WTC11 (cell line): ENCODE data around the gene SRPK1. TPM values are rescaled to one million over a fixed set of nuclear protein-coding genes. Genes with fewer than 3 reads are reported as not detected.
A peak's percentile ranks its signal among the peaks of the same experiment; 100 is the strongest.

Source experiments
- ATAC-seq: fragments of 200-7000 bp; cut with Tn5 transposase; 2 replicates; pipeline ENCODE4 v1.10.0; 2021; ENCODE audit warnings: mild to moderate bottlenecking, moderate library complexity
- CTCF ChIA-PET: fragments of 300-600 bp; sonication (Branson Sonifier 250); formaldehyde crosslinking; loops from one replicate; lab custom pipeline; 2021; ENCODE audit warnings: antibody characterized with exemption; lab: Charles Lee
- POLR2A ChIA-PET: fragments of 350-600 bp; sonication (Branson Sonifier 250); formaldehyde crosslinking; loops from one replicate; lab custom pipeline; 2021; ENCODE audit warnings: antibody characterized with exemption; lab: Charles Lee
- DNase-seq: peaks from one replicate; pipeline ENCODE4 v3.0.0; 2021; ENCODE audit warnings: low spot score
- H3K27ac Mint-ChIP-seq: 2 replicates; pipeline ENCODE4 v1.8.0; 2021; ENCODE audit warnings: mixed read lengths
- H3K27me3 Mint-ChIP-seq: 2 replicates; pipeline ENCODE4 v1.8.0; 2021; ENCODE audit warnings: low read depth, mild to moderate bottlenecking, moderate library complexity, mixed read lengths
- H3K36me3 Mint-ChIP-seq: 2 replicates; pipeline ENCODE4 v1.8.0; 2021; ENCODE audit warnings: mixed read lengths
- H3K4me1 Mint-ChIP-seq: 2 replicates; pipeline ENCODE4 v1.8.0; 2022; ENCODE audit warnings: mixed read lengths
- H3K4me3 Mint-ChIP-seq: 2 replicates; pipeline ENCODE4 v1.8.0; 2021; ENCODE audit warnings: mild to moderate bottlenecking, moderate library complexity, mixed read lengths
- H3K9me3 Mint-ChIP-seq: 2 replicates; pipeline ENCODE4 v1.8.0; 2021; ENCODE audit warnings: mixed read lengths
- ATF1 ChIP-seq: sonication (generic); formaldehyde crosslinking; IDR thresholded peaks from 2 replicates; pipeline ENCODE4 v1.8.1; 2023; ENCODE audit warnings: mild to moderate bottlenecking, moderate library complexity, missing genetic modification reagents
- FOXP1 ChIP-seq: sonication (generic); formaldehyde crosslinking; IDR thresholded peaks from 2 replicates; pipeline ENCODE4 v1.8.0; 2022; ENCODE audit warnings: missing genetic modification reagents, mild to moderate bottlenecking, moderate library complexity, borderline replicate concordance
- MXD4 ChIP-seq: fragments of 250-450 bp; sonication (Bioruptor Pico); IDR thresholded peaks from 2 replicates; pipeline ENCODE4 v1.8.0; 2021; ENCODE audit warnings: mild to moderate bottlenecking, moderate library complexity, borderline replicate concordance
- NR3C1 ChIP-seq: sonication (generic); formaldehyde crosslinking; conservative IDR thresholded peaks from 2 replicates; pipeline ENCODE4 v1.8.1; 2023; ENCODE audit warnings: low read depth, mild to moderate bottlenecking, missing genetic modification reagents
- RORB ChIP-seq: fragments of 250-450 bp; sonication (Bioruptor Pico); IDR thresholded peaks from 2 replicates; pipeline ENCODE4 v1.9.0; 2021; ENCODE audit warnings: mild to moderate bottlenecking
- SMAD4 ChIP-seq: sonication (generic); formaldehyde crosslinking; IDR thresholded peaks from 2 replicates; pipeline ENCODE4 v1.8.0; 2022; ENCODE audit warnings: mild to moderate bottlenecking, missing genetic modification reagents
- TEAD4 ChIP-seq: sonication (generic); formaldehyde crosslinking; IDR thresholded peaks from 2 replicates; pipeline ENCODE4 v1.8.0; 2022; ENCODE audit warnings: mild to moderate bottlenecking, missing genetic modification reagents
- ZNF121 ChIP-seq: sonication (generic); formaldehyde crosslinking; IDR thresholded peaks from 2 replicates; pipeline ENCODE4 v1.8.0; 2023; ENCODE audit warnings: missing genetic modification reagents
- ZNF138 ChIP-seq: sonication (generic); formaldehyde crosslinking; conservative IDR thresholded peaks from 2 replicates; pipeline ENCODE4 v1.8.1; 2022; ENCODE audit warnings: mild to moderate bottlenecking, moderate library complexity, missing genetic modification reagents
- ZNF263 ChIP-seq: sonication (generic); formaldehyde crosslinking; IDR thresholded peaks from 2 replicates; pipeline ENCODE4 v1.8.1; 2022; ENCODE audit warnings: low read depth, mild to moderate bottlenecking, moderate library complexity, missing genetic modification reagents
- ZNF396 ChIP-seq: fragments of 250-450 bp; sonication (Bioruptor Pico); IDR thresholded peaks from 2 replicates; pipeline ENCODE4 v1.8.0; 2021; ENCODE audit warnings: mild to moderate bottlenecking, moderate library complexity, borderline replicate concordance
- ZNF423 ChIP-seq: fragments of 250-450 bp; sonication (Bioruptor Pico); IDR thresholded peaks from 2 replicates; pipeline ENCODE4 v2.1.2; 2022; ENCODE audit warnings: mild to moderate bottlenecking, moderate library complexity
- total RNA-seq: library from RNA; stranded (reverse); gene quantifications from 3 replicates; pipeline ENCODE4 v1.2.3, GENCODE V29; 2021
- TF ChIP-seq, protein P1 (sequence below): sonication (generic); formaldehyde crosslinking; IDR thresholded peaks from 2 replicates; pipeline ENCODE4 v1.8.1; 2022; ENCODE audit warnings: mild to moderate bottlenecking, missing genetic modification reagents, moderate library complexity, borderline replicate concordance
- TF ChIP-seq, protein P2 (sequence below): sonication (generic); formaldehyde crosslinking; IDR thresholded peaks from 2 replicates; pipeline ENCODE4 v1.8.1; 2022; ENCODE audit warnings: low read depth, mild to moderate bottlenecking, moderate library complexity, missing genetic modification reagents, borderline replicate concordance
- TF ChIP-seq, protein P3 (sequence below): sonication (generic); formaldehyde crosslinking; IDR thresholded peaks from 2 replicates; pipeline ENCODE4 v1.8.1; 2023; ENCODE audit warnings: mild to moderate bottlenecking, missing genetic modification reagents
- TF ChIP-seq, protein P4 (sequence below): fragments of 250-450 bp; sonication (Bioruptor Pico); IDR thresholded peaks from 2 replicates; pipeline ENCODE4 v1.9.0; 2021; ENCODE audit warnings: moderate library complexity, mild to moderate bottlenecking, inconsistent platforms, borderline replicate concordance
- TF ChIP-seq, protein P5 (sequence below): sonication (generic); formaldehyde crosslinking; IDR thresholded peaks from 2 replicates; pipeline ENCODE4 v1.8.1; 2023; ENCODE audit warnings: mild to moderate bottlenecking, missing genetic modification reagents
- TF ChIP-seq, protein P6 (sequence below): sonication (generic); formaldehyde crosslinking; IDR thresholded peaks from 2 replicates; pipeline ENCODE4 v1.8.1; 2022; ENCODE audit warnings: missing genetic modification reagents, borderline replicate concordance
- TF ChIP-seq, protein P7 (sequence below): sonication (generic); formaldehyde crosslinking; IDR thresholded peaks from 2 replicates; pipeline ENCODE4 v1.8.0; 2023; ENCODE audit warnings: missing genetic modification reagents, mild to moderate bottlenecking, borderline replicate concordance

The SRPK1 gene
- total RNA-seq, 1 experiment from 2014 or later: 100.0 TPM

DNA sequence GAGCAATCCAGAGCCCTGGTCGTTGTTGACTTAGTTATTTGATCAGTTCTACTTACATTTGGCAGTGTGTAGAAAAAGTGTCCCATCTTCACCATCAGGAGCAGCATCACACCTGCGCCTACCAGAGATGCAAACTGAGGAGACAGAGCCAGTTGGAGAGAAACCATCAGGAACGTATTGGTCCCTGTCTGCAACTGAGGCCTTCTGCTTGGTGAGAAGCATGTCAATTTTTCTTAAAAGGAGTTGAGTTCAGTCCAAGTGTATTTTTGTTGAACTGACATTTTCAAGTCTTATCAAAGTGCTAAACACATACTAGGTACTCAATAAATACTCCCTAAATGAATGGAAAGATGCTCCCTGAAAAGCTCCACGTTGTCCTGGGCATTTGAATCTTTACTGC is 47.9 kb upstream of the SRPK1 start (continued):
- TF ChIP-seq FOXP1 (CRISPR knock-in tag) (no peak), MXD4 (CRISPR knock-in tag) (no peak), ATF1 (CRISPR knock-in tag) (no peak), RORB (CRISPR knock-in tag) (no peak)
- TF ChIP-seq, all 79 proteins: peak for 0

DNA sequence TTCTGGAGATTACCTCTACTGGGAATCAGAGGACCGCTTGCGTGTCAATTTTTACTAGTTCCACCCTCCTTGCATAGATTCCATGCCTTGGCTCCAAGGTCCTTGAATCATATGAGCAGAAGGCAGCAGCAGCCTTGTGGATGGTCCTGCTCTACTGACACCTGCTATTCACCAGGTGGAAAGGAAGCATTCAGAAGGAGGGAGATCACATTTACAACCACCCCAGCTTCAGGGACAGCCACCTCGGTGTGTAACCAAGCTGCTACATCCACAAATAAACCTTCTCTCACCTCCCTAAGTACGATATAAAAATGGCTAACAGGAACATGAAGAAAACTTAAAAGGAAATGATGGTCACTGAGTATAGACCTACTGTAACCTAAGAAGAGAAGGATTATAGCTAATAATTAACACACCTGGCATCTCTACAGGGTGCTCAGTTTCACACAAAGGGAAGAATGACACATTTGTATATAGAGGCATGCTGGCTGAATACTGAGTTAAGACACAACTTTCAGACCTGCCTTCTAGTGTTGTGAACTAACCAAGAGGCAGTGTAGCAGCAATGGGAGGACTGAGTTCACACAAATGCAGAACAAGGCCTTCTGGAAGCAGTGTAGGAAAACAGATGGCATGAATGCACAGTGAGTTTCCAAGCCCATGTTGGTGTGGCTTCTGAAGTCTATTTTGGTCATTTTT is 46.3 kb upstream of the SRPK1 start:
- TF ChIP-seq ZNF138 (CRISPR knock-in tag): no peak
- no peak for TF ChIP-seq ZNF423 (CRISPR knock-in tag)
- TF ChIP-seq, protein P1, sequence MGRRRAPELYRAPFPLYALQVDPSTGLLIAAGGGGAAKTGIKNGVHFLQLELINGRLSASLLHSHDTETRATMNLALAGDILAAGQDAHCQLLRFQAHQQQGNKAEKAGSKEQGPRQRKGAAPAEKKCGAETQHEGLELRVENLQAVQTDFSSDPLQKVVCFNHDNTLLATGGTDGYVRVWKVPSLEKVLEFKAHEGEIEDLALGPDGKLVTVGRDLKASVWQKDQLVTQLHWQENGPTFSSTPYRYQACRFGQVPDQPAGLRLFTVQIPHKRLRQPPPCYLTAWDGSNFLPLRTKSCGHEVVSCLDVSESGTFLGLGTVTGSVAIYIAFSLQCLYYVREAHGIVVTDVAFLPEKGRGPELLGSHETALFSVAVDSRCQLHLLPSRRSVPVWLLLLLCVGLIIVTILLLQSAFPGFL: no peak
- TF ChIP-seq, protein P2, sequence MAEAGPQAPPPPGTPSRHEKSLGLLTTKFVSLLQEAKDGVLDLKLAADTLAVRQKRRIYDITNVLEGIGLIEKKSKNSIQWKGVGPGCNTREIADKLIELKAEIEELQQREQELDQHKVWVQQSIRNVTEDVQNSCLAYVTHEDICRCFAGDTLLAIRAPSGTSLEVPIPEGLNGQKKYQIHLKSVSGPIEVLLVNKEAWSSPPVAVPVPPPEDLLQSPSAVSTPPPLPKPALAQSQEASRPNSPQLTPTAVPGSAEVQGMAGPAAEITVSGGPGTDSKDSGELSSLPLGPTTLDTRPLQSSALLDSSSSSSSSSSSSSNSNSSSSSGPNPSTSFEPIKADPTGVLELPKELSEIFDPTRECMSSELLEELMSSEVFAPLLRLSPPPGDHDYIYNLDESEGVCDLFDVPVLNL: no peak
- TF ChIP-seq SMAD4 (CRISPR knock-in tag): no peak
- TF ChIP-seq, protein P3, sequence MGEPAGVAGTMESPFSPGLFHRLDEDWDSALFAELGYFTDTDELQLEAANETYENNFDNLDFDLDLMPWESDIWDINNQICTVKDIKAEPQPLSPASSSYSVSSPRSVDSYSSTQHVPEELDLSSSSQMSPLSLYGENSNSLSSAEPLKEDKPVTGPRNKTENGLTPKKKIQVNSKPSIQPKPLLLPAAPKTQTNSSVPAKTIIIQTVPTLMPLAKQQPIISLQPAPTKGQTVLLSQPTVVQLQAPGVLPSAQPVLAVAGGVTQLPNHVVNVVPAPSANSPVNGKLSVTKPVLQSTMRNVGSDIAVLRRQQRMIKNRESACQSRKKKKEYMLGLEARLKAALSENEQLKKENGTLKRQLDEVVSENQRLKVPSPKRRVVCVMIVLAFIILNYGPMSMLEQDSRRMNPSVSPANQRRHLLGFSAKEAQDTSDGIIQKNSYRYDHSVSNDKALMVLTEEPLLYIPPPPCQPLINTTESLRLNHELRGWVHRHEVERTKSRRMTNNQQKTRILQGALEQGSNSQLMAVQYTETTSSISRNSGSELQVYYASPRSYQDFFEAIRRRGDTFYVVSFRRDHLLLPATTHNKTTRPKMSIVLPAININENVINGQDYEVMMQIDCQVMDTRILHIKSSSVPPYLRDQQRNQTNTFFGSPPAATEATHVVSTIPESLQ: no peak
- TF ChIP-seq NR3C1 (CRISPR knock-in tag): no peak
- no peak for TF ChIP-seq ZNF263 (CRISPR knock-in tag)
- no peak for TF ChIP-seq RORB (CRISPR knock-in tag)
- TF ChIP-seq, protein P4, sequence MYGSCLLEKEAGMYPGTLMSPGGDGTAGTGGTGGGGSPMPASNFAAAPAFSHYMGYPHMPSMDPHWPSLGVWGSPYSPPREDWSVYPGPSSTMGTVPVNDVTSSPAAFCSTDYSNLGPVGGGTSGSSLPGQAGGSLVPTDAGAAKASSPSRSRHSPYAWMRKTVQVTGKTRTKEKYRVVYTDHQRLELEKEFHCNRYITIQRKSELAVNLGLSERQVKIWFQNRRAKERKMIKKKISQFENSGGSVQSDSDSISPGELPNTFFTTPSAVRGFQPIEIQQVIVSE: no peak
- no peak for TF ChIP-seq TEAD4 (CRISPR knock-in tag)
- TF ChIP-seq, protein P5, sequence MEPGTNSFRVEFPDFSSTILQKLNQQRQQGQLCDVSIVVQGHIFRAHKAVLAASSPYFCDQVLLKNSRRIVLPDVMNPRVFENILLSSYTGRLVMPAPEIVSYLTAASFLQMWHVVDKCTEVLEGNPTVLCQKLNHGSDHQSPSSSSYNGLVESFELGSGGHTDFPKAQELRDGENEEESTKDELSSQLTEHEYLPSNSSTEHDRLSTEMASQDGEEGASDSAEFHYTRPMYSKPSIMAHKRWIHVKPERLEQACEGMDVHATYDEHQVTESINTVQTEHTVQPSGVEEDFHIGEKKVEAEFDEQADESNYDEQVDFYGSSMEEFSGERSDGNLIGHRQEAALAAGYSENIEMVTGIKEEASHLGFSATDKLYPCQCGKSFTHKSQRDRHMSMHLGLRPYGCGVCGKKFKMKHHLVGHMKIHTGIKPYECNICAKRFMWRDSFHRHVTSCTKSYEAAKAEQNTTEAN (CRISPR knock-in tag): no peak
- TF ChIP-seq ZNF121 (CRISPR knock-in tag): no peak
- TF ChIP-seq ZNF396: no peak
- TF ChIP-seq, protein P6, sequence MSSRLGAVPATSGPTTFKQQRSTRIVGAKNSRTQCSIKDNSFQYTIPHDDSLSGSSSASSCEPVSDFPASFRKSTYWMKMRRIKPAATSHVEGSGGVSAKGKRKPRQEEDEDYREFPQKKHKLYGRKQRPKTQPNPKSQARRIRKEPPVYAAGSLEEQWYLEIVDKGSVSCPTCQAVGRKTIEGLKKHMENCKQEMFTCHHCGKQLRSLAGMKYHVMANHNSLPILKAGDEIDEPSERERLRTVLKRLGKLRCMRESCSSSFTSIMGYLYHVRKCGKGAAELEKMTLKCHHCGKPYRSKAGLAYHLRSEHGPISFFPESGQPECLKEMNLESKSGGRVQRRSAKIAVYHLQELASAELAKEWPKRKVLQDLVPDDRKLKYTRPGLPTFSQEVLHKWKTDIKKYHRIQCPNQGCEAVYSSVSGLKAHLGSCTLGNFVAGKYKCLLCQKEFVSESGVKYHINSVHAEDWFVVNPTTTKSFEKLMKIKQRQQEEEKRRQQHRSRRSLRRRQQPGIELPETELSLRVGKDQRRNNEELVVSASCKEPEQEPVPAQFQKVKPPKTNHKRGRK: no peak
- TF ChIP-seq, protein P7, sequence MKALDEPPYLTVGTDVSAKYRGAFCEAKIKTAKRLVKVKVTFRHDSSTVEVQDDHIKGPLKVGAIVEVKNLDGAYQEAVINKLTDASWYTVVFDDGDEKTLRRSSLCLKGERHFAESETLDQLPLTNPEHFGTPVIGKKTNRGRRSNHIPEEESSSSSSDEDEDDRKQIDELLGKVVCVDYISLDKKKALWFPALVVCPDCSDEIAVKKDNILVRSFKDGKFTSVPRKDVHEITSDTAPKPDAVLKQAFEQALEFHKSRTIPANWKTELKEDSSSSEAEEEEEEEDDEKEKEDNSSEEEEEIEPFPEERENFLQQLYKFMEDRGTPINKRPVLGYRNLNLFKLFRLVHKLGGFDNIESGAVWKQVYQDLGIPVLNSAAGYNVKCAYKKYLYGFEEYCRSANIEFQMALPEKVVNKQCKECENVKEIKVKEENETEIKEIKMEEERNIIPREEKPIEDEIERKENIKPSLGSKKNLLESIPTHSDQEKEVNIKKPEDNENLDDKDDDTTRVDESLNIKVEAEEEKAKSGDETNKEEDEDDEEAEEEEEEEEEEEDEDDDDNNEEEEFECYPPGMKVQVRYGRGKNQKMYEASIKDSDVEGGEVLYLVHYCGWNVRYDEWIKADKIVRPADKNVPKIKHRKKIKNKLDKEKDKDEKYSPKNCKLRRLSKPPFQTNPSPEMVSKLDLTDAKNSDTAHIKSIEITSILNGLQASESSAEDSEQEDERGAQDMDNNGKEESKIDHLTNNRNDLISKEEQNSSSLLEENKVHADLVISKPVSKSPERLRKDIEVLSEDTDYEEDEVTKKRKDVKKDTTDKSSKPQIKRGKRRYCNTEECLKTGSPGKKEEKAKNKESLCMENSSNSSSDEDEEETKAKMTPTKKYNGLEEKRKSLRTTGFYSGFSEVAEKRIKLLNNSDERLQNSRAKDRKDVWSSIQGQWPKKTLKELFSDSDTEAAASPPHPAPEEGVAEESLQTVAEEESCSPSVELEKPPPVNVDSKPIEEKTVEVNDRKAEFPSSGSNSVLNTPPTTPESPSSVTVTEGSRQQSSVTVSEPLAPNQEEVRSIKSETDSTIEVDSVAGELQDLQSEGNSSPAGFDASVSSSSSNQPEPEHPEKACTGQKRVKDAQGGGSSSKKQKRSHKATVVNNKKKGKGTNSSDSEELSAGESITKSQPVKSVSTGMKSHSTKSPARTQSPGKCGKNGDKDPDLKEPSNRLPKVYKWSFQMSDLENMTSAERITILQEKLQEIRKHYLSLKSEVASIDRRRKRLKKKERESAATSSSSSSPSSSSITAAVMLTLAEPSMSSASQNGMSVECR (CRISPR knock-in tag): no peak
- ChIA-PET CTCF (interaction anchor here (1.3 kb wide), 1 partner anchor 227 kb away, joined by 3 read pairs; no protein-coding TSS in a partner anchor), POLR2A (no interaction called here)
- Mint-ChIP-seq H3K27me3 (no peaks in the 10 kb centered on the region), H3K4me3 (no peak overlapping the region), H3K9me3 (no peaks in the 10 kb centered on the region), H3K36me3 (no peaks in the 10 kb centered on the region), H3K4me1 (peaks cover 4% of the 10 kb centered on the region), H3K27ac (no peak overlapping the region)
- ATAC-seq: peak; percentile 39
- DNase-seq: no peak
